GM18951 (cell line): ENCODE measurements around the gene CPN2.

Source experiments
- POLR2A ChIP-seq: IDR thresholded peaks from 4 replicates; pipeline ENCODE4 v1.6.1; 2011; ENCODE audit warnings: mild to moderate bottlenecking; ENCODE audit not compliant: insufficient read length, insufficient read depth; ENCODE audit errors: extremely low read depth
- in situ Hi-C: fragments of 300-500 bp; cut with MboI; formaldehyde crosslinking; loops from one replicate; pipeline ENCODE4 v1.12.0; 2022; ENCODE audit warnings: low sequenced_read_pairs, mixed read lengths, inconsistent platforms; ENCODE audit not compliant: unreplicated experiment

Gene CPN2

DNA sequence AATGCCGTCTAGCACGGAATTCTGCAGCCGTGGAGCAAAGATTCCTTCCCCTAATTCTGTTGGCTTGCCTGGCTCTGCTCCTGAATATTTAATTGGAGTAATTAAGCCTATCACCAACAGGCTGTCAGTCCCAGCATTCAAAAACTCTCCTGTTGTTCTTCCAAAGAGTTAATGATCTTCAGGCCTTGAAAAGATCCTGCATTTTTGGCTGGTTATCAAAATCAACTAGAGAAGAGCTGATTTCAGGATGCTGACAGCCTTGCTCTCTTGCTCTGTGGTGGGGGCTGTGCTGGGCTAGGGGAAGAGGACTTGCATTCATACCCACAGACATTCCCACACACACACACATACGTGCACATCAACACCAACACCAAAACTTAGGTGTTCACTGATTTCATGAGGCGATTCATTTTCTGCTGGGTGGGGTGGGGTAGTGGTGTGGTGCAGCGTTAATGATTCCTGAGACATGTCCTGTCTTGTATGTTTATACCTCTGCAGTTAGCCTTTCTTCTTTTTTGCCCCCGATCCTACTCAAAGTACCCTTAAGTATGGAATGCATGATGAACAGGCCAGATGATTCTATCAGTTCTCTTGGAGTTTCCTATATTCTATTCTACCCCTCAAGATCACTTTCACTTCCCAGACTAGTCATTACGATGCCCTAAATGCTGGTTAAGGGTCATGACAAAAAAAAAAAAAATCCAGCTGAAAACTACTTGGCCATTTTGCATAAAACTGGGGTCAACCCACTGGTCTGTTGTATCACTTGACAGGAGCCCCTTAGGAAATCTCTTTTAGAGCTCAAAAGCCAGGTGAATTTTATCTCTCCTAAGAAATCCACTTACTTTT is 42.3 kb downstream of the CPN2 start:
- no peak for TF ChIP-seq POLR2A
- in situ Hi-C loops = no loop called here

DNA sequence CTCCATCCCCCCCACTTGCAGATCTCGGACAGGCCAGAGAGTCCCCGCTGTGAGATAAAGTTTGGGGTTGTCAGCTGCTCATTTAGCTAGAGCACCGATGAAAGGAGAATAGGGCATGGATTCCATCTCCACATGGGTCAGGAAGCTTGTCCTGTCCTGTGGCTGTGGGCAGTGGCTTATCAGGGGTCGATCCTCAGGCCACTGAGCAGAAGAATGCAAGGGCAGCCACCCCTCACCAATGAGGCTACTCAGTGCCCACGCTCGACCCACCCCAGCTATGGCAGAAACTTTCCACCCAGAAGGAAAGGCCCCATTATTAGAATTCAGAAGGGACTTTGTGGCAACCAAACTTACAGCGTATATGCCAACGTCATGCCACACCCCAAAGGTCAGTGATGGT is 43.3 kb downstream of the CPN2 start:
- in situ Hi-C loops = no loop called here
- no peak for TF ChIP-seq POLR2A

DNA sequence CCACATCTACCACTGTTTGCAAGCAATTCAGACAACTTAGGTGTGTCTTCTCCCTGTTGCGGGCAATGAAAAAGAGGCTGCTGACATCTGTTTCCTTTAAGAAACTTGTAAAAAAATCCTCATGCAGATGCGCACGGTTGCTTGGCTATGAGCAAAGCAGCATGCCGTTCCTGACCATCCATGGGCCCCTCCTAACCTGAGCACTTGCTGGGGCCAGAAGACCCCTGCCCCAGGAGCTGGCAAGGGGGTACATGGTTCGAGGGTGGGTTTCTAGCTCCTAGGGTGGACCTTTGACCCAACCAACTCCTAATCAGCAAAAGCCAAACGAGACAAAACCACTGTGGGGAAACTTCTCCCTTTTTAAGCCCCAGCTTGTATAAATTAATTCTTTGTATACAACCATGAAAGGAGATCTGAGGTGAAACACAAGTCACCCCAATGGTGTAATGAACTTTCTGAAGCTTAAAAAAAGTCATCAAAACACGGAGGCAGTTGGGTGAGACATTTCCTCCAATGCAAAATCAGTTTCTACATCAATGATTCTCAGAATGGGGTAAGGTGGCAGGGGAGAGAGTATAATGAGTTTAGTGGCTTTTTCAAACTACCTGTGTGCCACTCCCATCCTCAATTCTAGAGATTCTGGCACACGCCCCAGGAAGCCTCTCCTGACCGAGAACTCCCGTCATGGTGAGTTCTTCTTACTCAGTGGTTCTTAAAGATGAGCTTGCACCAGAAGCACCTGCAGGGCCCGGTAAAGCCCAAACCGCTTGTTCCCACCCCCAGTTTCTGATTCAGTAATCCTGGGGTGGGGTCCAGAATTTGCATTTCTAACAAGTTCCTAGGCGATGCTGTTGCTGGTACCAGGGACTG is 44.1 kb downstream of the CPN2 start:
- no peak for TF ChIP-seq POLR2A
- in situ Hi-C loops = no loop called here

DNA sequence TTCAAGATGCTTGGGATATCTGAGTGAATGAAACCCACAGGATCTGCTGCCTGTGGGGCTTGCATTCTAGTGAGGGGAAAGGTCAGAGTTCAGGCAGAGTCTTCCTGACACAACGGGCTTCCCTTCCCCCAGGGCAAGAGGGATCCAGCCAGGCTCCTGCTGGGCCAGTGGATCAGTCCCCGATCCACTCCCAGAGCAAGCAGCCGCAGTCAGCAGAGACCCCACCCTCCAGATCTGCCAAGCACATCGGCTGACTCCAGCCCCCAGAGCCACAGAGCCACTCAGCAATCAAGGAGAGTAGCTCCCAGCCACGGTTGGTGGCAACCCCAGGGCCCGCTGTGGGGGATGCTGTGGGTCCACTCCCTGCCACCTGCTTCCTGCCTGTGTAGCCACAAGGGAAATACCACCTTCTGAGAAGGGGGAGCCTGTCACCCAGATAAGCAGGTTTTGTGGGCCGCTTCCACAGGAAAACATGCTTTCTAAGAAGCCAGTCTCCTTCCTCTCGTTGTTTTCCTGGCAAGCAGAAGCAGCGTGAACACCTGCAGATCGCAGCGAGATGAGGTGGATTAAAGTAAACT is 44.9 kb downstream of the CPN2 start:
- no peak for TF ChIP-seq POLR2A
- in situ Hi-C loops = no loop called here

DNA sequence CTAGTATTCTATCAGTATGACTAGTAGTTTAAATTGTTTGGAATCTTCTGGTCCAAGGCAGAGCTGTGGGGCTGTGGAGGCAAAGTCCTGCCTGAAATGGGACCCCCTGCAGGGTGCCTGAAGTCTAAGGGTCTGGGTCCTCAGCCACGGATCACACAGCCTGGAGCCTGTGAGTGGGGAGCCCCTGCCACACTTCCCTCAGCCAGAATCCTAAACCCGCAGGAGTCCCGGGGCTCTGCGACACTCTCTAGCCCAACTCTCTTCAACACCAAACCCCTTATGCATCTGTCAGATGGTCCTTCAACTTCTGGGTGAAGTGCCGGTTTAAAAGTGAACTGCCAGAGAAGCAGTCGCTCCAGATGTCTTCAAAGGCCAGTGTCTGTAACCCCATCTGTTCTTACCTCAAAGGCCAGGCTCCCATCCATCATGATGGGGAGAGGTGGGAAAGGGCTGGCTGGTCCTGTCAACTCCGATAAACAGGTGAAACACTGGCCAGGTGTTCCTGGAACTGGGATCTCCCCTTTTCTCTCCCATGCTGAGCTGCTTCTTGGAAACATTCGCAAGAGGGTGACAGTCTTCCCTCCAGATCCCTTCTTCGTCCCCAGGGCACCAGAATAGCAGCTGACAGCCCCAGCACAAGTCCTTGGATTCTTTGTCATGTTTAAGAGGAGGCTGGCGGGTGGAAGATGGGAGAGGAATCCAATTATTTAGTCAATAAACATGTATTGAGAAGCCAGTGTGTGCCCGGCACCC is 45.6 kb downstream of the CPN2 start:
- in situ Hi-C loops = no loop called here
- TF ChIP-seq POLR2A = no peak

DNA sequence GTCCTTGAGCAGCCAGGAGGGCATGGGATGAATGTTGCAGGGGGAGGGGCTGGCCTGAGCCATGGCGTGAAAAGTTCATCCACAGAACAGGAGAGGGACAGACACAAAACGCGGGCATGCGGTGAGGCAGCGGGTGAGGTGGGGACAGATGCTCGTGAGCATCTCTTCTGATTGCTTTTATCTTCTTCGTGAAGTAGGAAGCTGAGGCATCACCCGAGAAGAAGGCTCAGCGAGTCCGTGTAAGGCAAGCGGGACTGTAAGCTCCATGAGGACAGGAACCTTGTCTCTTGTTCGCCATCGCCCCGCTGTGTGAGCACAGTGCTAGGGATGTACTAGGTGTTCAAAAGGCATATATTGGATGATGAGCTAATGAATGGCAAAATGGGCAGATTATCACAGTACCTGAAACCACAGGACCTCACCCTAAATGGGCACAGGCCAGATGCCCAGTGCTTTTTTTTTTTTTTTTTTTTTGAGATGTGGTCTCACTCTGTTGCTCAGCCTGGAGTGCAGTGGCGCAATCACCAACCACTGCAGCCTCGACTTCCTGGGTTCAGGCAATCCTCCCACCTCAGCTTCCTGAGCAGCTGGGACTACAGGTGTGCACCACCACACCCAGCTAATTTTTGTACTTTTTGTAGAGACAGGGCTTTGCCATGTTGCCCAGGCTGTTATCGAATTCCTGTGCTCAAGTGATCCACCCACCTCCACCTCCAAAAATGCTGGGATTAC is 46.8 kb downstream of the CPN2 start:
- no peak for TF ChIP-seq POLR2A
- in situ Hi-C loops = no loop called here

DNA sequence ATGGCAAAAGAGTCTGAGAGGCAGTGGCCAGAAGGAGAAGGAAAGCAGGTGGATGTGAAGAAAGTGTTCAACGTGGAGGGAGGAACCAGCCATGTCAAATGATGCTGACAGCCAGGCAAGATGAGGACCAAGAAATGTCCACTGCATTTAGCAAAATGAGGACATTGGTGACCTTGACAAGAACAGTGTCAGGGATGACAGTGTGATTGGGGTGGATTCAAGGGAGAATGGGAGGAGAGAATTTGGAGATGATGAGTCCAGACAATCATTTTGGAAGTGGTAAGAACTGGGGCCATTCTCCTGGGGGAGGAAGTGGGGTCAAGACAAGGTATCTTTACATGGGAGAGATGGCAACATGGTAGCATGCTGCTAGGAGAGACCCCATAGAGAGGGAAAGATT is 47.4 kb downstream of the CPN2 start:
- no peak for TF ChIP-seq POLR2A
- in situ Hi-C loops = no loop called here

DNA sequence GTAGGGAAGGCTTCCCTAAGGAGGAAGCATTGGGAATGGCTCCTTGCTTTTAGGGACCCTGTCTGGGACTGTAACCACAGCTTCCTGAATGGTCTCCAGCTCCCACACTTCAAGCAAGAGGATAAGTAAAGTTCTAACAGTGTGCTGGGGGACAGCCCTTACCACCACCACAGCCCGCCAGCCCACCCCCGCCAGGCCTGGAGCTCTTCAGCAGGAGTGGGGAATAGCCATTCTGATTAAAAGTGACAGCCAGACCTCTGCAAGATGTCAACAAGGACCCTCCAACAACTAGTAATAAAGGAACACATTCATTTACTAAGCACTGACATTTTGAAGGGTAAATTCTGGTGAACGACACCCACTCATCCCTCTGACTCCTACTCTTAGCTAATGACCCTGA is 49.4 kb downstream of the CPN2 start:
- TF ChIP-seq POLR2A = no peak
- in situ Hi-C loops = no loop called here

DNA sequence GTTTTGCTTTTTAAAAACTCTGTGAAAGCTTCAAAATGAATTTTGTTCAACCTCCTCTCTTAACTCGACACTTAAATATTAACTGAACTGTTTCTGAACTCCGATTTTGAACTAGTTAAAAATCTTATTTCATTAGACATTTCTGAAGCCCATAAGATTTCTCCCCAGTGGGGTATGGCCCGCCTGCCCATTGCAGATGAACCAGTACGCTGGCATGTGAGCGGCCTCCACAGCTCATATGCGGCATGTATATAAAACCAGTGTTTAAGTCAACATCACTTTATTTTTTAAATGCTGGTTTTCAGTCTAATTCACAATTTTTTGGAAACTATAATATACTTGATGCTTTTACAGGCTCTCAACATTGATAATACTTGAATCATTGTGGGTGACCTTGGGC is 50.2 kb downstream of the CPN2 start:
- in situ Hi-C loops = no loop called here
- no peak for TF ChIP-seq POLR2A

DNA sequence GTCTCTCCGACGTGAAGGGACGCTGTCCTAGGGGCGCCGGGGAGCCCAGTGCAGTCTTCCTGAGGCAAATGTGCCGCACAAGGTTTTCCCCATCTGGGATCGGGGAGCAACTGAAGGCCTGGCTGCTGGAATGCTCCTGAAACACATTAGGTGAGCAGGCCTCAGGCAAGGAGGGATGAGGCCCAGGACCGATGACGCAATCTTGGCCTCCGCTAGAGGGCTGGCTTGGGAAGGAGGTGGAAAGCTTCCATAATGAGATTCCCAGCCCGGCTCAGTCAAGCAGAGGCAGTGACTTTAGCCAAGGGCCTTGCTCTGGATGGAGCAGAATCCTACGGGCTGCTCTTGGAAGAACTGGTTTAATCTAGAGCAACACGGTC is 50.8 kb downstream of the CPN2 start:
- TF ChIP-seq POLR2A = no peak
- in situ Hi-C loops = no loop called here

DNA sequence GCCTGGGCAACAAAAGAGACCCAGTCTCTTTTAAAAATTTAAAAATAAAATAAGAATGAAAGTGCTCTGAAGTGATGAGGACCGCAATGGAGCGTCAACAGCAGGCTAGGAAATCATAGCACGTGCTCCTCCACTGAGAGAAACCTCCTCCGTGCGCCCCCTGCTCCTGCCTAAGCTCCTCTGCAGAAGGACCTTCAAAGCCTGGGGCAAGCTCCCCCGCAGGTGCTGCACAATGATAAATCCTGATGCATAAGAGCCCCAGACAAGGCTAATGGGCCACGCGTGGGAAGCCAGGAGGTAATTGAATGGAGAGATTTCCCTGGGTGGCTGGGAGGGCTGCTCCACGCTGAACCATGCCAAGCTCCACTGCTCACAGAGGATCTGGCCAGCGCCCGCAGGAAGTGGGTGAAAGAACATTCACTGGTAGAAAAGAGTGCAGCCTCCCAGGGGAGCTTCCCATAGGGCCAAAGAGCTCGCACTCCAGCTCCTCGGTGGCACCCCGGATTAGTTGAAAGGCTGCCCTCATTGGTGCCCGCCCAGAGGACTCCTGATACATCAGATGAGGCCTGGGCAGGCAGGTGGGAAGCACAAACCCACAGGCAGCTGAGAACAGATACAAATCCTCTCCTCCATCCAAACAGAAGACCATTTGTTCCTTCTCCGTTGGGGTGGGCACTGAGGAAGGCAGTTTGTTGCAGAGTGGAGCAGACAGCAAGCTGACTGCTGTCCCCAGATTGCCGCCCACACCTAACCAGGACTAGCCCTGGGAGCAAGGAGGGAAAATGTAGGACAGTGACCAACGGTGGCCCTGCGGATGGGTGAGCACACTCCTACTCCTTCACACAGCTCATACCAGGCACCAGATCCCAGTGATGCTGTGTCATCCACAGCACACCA is 52.5 kb downstream of the CPN2 start:
- no peak for TF ChIP-seq POLR2A
- in situ Hi-C loops = no loop called here

DNA sequence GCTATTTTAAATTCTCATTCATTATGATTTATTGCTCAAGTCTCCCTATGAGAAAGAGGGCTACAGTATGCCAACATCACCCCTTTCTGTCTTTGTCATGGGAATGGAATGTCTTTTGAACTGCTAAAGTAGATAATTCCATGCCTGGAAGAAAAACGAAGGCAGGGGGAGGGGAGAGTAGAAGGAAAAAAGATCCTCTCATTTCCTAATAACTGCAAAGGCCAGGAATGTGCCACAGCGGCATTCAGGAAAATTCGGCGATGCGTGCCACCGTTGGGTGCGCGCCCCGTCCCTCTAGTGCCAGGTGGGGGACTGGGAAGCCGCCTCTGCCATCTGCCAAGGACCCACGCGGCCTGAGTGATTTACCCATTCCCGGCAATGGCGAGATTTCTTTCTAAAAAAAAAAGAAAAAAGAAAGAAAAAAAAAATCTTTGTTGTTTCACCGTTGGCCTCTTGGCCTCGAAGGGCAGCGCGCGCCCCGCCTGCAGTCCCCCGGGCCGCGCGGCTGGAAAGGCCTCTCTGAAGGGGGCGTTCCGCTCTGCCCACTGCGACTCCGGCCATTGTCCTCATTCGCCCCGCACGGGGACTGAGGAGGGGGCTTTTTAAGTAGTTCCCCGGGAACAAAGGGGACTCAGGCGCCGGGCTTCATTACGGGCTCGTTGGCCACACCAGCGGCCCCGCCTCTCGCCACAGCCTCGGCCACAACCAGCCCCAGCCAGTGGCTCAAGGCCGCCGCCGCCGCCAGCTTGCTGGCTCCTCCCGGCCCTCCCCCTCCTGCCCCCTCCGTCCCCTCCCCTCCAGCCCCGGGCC is 54.5 kb downstream of the CPN2 start:
- no peak for TF ChIP-seq POLR2A
- in situ Hi-C loops = no loop called here
